OCI-LY3 (cell line): ENCODE results near the gene ERBB4.

Experiments used
- EZH2phosphoT487 ChIP-seq: fragments of 200-600 bp; shearing (Covaris generic); IDR thresholded peaks from 2 replicates; pipeline ENCODE4 v1.6.1; 2018; ENCODE audit warnings: antibody characterized with exemption, mixed run types, low read depth
- TF ChIP-seq, protein P1 (sequence below): fragments of 200-600, 300-600 bp; sonication (generic); IDR thresholded peaks from 2 replicates; pipeline ENCODE4 v1.5.1; 2014; ENCODE audit warnings: antibody characterized with exemption, low read length, low read depth

DNA sequence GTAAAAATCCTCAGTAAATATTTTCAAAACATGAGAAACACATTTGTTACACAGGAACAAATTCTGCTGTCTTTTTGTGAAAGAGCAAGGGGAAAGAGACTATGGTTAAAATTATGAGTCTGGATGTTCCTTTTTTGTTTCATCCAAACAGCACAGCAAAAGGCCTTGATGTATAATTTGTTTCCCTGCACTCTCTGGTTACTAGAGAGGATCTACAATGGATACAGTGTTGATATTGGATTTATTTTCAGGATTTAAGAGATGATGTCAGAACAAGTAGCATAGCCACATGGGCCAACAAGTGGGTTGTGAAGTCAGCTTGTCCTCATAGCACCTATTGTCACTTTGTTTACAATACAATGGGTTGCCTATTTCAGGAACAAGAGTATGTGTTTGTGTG is 11.3 kb upstream of the ERBB4 start:
- TF ChIP-seq, protein P1, sequence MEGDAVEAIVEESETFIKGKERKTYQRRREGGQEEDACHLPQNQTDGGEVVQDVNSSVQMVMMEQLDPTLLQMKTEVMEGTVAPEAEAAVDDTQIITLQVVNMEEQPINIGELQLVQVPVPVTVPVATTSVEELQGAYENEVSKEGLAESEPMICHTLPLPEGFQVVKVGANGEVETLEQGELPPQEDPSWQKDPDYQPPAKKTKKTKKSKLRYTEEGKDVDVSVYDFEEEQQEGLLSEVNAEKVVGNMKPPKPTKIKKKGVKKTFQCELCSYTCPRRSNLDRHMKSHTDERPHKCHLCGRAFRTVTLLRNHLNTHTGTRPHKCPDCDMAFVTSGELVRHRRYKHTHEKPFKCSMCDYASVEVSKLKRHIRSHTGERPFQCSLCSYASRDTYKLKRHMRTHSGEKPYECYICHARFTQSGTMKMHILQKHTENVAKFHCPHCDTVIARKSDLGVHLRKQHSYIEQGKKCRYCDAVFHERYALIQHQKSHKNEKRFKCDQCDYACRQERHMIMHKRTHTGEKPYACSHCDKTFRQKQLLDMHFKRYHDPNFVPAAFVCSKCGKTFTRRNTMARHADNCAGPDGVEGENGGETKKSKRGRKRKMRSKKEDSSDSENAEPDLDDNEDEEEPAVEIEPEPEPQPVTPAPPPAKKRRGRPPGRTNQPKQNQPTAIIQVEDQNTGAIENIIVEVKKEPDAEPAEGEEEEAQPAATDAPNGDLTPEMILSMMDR = no peak
- no peak for TF ChIP-seq EZH2phosphoT487
